Hematopoietic multipotent progenitor cell (in vitro differentiated cells): Measurements from ENCODE around the gene GLI2. TPM values are rescaled to one million over a fixed set of nuclear protein-coding genes. Genes with fewer than 3 reads are reported as not detected.

Experiments used
- DNase-seq, 3 donors: peaks; one replicate each; pipeline ENCODE4 v3.0.0-alpha.2; 2011 to 2015; ENCODE audit warnings: low read depth in 2 of 3, low spot score in 2 of 3
- total RNA-seq: library from RNA; depleted of rRNA; stranded (reverse); fragments of >200 nt; gene quantifications from one replicate; pipeline ENCODE4 v1.2.3, GENCODE V29; 2012

The GLI2 gene
- total RNA-seq, 1 donor, result under 0.01 TPM

DNA sequence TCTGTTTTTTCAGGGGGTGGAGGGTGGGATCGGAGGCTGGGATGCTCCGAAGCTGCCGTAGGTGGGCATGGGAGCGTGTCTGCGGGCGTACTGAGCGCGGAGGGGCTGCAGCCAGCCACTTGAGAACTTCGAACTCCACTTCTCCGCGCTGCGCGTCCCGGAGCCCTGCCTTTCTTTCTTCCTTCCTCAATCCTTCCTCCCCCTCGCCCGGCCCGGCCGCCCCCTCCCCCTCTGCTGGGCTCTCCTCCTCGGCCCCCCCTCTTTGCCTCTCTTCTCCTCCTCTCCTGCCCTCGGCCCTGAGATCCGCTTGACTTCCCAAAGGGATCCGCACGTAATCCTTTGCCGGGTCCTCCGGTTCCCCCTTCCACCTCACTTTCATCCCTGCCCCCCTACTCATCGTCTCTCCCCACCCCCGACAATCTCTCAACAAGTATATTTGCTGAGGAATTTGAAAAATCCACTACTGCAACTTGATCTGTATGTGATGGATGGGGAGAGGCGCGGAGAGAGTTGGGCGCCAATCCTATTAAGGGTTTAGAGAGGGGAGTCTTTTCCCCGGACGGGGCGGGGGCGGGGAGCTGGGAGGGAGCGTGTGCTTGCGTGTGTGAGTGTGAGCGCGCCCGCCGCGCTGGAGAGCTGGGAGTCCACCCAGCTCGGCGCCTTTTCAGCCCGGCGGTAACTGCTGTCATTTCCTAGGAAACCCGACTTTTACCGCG, 1.1 kb downstream of the GLI2 start:
- peak in 2 of 3 donors; percentile 14 to 22 for DNase-seq

- DNase-seq, result no peak
Observed at GRCh38 chr2:120737340-120738101, 1.9 kb downstream of the GLI2 start.

GRCh38 chr2:120738117-120738516, 2.4 kb downstream of the GLI2 start:
- no peak for DNase-seq

GRCh38 chr2:120738786-120739437, 3.2 kb downstream of the GLI2 start:
- no peak for DNase-seq

DNA sequence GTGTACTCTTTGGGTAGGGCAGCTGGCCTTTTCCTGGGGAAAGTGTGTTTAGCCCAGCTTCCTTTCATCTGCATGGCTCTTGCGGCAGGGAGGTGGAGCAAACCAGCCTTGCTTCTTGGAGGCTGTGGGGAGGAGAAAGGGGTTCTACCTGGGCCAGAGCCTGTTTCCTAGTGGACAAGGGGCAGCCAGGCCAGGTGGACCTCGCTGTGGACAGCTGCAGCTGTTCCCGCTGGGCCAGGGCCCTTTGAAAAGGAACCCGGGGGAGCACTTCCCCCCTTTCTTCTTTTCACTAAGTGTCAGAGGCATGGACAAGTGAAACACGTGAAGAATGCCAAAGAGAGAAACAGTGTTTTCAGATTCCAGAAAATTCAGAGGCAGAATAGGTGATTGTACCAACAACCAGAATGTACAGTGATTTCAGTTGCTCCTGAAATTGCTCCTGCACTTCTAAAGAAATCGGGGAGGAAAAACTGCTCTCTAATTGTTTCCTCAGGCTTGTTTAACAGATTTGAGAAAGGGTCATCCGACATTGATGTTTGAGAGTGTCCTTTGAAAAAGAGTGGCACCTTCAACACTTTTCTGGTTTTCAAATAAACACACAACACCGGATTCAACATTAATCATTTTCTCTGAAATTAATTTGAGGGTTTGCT, 3.9 kb downstream of the GLI2 start:
- no peak for DNase-seq

DNA sequence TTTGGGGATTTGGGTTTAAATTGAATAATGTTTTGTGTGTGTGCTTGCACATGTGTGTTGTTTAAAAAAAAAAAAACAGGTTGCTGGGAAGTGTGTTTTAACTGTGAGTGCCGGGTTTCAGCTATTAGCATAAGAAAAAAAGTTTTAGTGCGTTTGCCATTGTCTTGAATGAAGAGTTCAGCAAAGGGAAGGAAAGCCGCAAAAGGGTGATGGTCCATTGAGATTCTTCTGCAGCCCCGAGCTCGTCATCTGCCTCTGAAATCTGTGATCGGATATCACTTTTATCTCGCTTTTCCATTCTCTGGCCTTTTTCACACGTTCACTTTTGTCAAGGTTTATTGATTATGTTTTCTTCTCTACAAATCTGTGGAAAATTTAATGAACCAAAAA, 4.7 kb downstream of the GLI2 start:
- no peak for DNase-seq

GRCh38 chr2:120740765-120741524, 5.3 kb downstream of the GLI2 start:
- DNase-seq, result no peak

- no peak for DNase-seq
Observed at GRCh38 chr2:120741571-120742561, 6.2 kb downstream of the GLI2 start.

DNA sequence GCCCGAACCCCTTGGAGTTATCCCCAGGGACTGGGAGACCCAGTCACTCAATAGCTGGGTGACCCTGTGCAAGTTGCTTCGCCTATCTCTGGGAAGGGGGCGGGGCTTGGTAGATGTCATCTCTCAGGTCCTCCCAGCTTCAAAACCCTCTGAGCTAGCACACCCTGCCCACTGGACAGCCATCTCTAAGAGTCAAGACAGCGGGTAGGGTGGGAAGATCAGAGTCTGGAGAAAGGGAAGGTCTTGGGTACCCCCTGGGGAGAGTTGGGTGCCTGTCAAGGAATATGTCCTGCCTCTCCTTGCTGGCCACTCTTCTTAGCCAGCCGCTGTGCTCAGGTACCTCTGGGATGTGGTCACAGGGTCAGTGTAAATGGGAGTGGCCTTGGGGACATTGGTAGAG, 8.0 kb downstream of the GLI2 start:
- no peak for DNase-seq

DNA sequence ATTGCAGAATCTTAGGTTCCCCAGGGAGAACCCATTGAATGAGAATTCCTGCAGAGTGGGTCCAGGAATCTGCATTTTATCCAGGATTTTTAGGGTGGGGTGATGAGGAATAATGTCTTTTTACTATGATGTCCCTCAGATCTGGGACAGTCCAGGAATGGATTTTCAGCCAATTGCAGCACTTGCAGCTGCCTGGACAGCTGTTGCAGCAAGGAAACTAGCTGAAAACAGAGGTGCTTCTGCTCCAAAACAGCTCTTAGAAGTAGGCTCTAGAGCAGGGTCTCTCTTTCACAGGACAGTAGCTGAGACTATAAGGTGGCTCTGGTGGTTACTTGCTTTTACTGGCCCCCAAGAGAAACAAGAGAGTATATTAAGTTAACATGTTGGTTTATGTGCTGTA, 9.1 kb downstream of the GLI2 start:
- DNase-seq, result no peak

- no peak for DNase-seq
Observed at GRCh38 chr2:120745420-120746111, 9.9 kb downstream of the GLI2 start.

- no peak for DNase-seq
Observed at GRCh38 chr2:120746144-120746543, 10.5 kb downstream of the GLI2 start.

GRCh38 chr2:120747281-120747680, 11.6 kb downstream of the GLI2 start:
- no peak for DNase-seq

- no peak for DNase-seq
Observed at GRCh38 chr2:120747706-120748105, 12.0 kb downstream of the GLI2 start.

- DNase-seq, result no peak
Observed at GRCh38 chr2:120748310-120748709, 12.6 kb downstream of the GLI2 start.

DNA sequence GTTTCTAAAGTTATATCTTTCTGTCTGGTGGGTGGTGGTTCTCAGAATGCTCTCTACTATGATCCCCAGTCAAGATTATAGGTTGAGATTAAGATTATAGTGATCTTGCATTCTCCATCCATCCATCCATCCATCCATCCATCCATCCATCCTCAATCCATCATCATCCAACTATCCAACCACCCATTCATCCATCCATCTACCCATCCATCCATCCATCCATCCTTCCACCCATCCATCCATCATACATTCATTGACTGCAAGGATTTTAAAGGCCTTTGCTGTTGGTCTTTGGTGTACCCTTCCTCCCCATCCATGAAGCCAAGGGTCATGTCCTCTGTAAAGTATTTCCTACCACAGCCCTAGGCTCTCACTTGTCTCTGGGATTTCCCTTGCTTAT, 13.1 kb downstream of the GLI2 start:
- no peak for DNase-seq

GRCh38 chr2:120749506-120750431, 14.1 kb downstream of the GLI2 start:
- DNase-seq, result no peak
